ENCODE data around the gene P2RX2. TPM values are rescaled to one million over a fixed set of nuclear protein-coding genes. Genes with fewer than 3 reads are reported as not detected.

Gene P2RX2
- total RNA-seq, 1 experiment from 2014 or later, result not detected

GRCh38 chr12:132572106-132572505, 46.5 kb upstream of the P2RX2 start:
- CTCF ChIA-PET, result no interaction called here
- no peak overlapping the region for H3K4me2 ChIP-seq
- no peak for DNase-seq
- no peaks in the 10 kb centered on the region for H3K9me3 ChIP-seq (ENCODE audit: insufficient read depth, low read depth)
- no peaks in the 10 kb centered on the region for H3K27me3 ChIP-seq (ENCODE audit: insufficient read depth, low read depth)
- no peak for TF ChIP-seq EZH2 (IDR thresholded peaks at IDR 0.05; ENCODE audit: low read depth)
- TF ChIP-seq, protein P1, sequence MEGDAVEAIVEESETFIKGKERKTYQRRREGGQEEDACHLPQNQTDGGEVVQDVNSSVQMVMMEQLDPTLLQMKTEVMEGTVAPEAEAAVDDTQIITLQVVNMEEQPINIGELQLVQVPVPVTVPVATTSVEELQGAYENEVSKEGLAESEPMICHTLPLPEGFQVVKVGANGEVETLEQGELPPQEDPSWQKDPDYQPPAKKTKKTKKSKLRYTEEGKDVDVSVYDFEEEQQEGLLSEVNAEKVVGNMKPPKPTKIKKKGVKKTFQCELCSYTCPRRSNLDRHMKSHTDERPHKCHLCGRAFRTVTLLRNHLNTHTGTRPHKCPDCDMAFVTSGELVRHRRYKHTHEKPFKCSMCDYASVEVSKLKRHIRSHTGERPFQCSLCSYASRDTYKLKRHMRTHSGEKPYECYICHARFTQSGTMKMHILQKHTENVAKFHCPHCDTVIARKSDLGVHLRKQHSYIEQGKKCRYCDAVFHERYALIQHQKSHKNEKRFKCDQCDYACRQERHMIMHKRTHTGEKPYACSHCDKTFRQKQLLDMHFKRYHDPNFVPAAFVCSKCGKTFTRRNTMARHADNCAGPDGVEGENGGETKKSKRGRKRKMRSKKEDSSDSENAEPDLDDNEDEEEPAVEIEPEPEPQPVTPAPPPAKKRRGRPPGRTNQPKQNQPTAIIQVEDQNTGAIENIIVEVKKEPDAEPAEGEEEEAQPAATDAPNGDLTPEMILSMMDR (conservative IDR thresholded peaks at IDR 0.05), result no peak
- no peak overlapping the region for H3K4me3 ChIP-seq
- POLR2A ChIA-PET (ENCODE audit: unreplicated experiment), result no interaction called here
- H3F3A ChIP-seq (ENCODE audit: insufficient read depth, low read depth), result no peaks in the 10 kb centered on the region
- no TSS peak for BruUV-seq (replicated peaks)
- no peaks in the 10 kb centered on the region; the same call in 1 of the 2 replicates for H4K20me1 ChIP-seq (ENCODE audit: insufficient read depth)
- intact Hi-C loops (cut with micrococcal nuclease; ENCODE audit: unreplicated experiment), result no loop called here
- no peaks in the 10 kb centered on the region for H3K36me3 ChIP-seq (ENCODE audit: low read depth)
- no peak overlapping the region for H3K27ac ChIP-seq
- no peaks in the 10 kb centered on the region for H3K4me1 ChIP-seq (replicated peaks; ENCODE audit: insufficient read depth)
- no peak overlapping the region for H2AFZ ChIP-seq
- no peaks in the 10 kb centered on the region for H3K79me2 ChIP-seq (ENCODE audit: low read depth)
- no peaks in the 10 kb centered on the region for H3K9me2 ChIP-seq (ENCODE audit: insufficient read depth)

- ChIA-PET POLR2A (ENCODE audit: unreplicated experiment) (no interaction called here), CTCF (no interaction called here)
- H3K4me1 ChIP-seq (replicated peaks; ENCODE audit: insufficient read depth), result no peaks in the 10 kb centered on the region
- H4K20me1 ChIP-seq (ENCODE audit: insufficient read depth), result no peaks in the 10 kb centered on the region; the same call in 1 of the 2 replicates
- TF ChIP-seq, protein P1 (conservative IDR thresholded peaks at IDR 0.05), result no peak
- TF ChIP-seq EZH2 (IDR thresholded peaks at IDR 0.05; ENCODE audit: low read depth), result no peak
- intact Hi-C loops (cut with micrococcal nuclease; ENCODE audit: unreplicated experiment), result no loop called here
- no peaks in the 10 kb centered on the region for H3K36me3 ChIP-seq (ENCODE audit: low read depth)
- H3K9me2 ChIP-seq (ENCODE audit: insufficient read depth), result no peaks in the 10 kb centered on the region
- no peak overlapping the region for H2AFZ ChIP-seq
- H3K79me2 ChIP-seq (ENCODE audit: low read depth), result no peaks in the 10 kb centered on the region
- no peak for DNase-seq
- H3K27me3 ChIP-seq (ENCODE audit: insufficient read depth, low read depth), result no peaks in the 10 kb centered on the region
- no peak overlapping the region for H3K4me3 ChIP-seq
- H3K4me2 ChIP-seq, result no peak overlapping the region
- no peak overlapping the region for H3K27ac ChIP-seq
- H3K9me3 ChIP-seq (ENCODE audit: insufficient read depth, low read depth), result no peaks in the 10 kb centered on the region
- no TSS peak for BruUV-seq (replicated peaks)
- no peaks in the 10 kb centered on the region for H3F3A ChIP-seq (ENCODE audit: insufficient read depth, low read depth)
Observed at GRCh38 chr12:132572801-132573760, 45.5 kb upstream of the P2RX2 start.

GRCh38 chr12:132574271-132574996, 44.1 kb upstream of the P2RX2 start:
- Histone ChIP-seq H3K4me1 (replicated peaks; ENCODE audit: insufficient read depth) (no peaks in the 10 kb centered on the region), H3K79me2 (ENCODE audit: low read depth) (no peaks in the 10 kb centered on the region), H4K20me1 (ENCODE audit: insufficient read depth) (no peaks in the 10 kb centered on the region; the same call in 1 of the 2 replicates), H3K36me3 (ENCODE audit: low read depth) (no peaks in the 10 kb centered on the region), H2AFZ (no peak overlapping the region), H3K4me3 (no peak overlapping the region), H3K27me3 (ENCODE audit: insufficient read depth, low read depth) (no peaks in the 10 kb centered on the region), H3K4me2 (no peak overlapping the region), H3F3A (ENCODE audit: insufficient read depth, low read depth) (no peaks in the 10 kb centered on the region), H3K27ac (no peak overlapping the region), H3K9me2 (ENCODE audit: insufficient read depth) (no peaks in the 10 kb centered on the region), H3K9me3 (ENCODE audit: insufficient read depth, low read depth) (no peaks in the 10 kb centered on the region)
- ChIA-PET CTCF (no interaction called here), POLR2A (ENCODE audit: unreplicated experiment) (no interaction called here)
- TF ChIP-seq, protein P1 (conservative IDR thresholded peaks at IDR 0.05), result no peak
- no peak for TF ChIP-seq EZH2 (IDR thresholded peaks at IDR 0.05; ENCODE audit: low read depth)
- BruUV-seq (replicated peaks), result no TSS peak
- intact Hi-C loops (cut with micrococcal nuclease; ENCODE audit: unreplicated experiment), result no loop called here
- no peak for DNase-seq

All from PC-9 (cell line).